Chondrocyte (in vitro differentiated cells): ENCODE results near the gene LAMP1. TPM values are rescaled to one million over a fixed set of nuclear protein-coding genes. Genes with fewer than 3 reads are reported as not detected.

Experiments used
- DNase-seq: peaks from one replicate; pipeline ENCODE4 v3.0.0; 2021; ENCODE audit warnings: mixed read lengths, low spot score
- H3K27ac Mint-ChIP-seq: one replicate; pipeline ENCODE4 v1.8.0; 2021; ENCODE audit warnings: mild to moderate bottlenecking, moderate library complexity, mixed read lengths; ENCODE audit not compliant: unreplicated experiment
- H3K27me3 Mint-ChIP-seq: 2 replicates; pipeline ENCODE4 v1.8.0; 2021; ENCODE audit warnings: low read depth, mixed read lengths
- H3K36me3 Mint-ChIP-seq: 2 replicates; pipeline ENCODE4 v1.8.0; 2021; ENCODE audit warnings: low read depth, mixed read lengths
- H3K4me1 Mint-ChIP-seq: 2 replicates; pipeline ENCODE4 v1.8.0; 2021; ENCODE audit warnings: low read depth, mild to moderate bottlenecking, mixed read lengths
- H3K4me3 Mint-ChIP-seq: one replicate; pipeline ENCODE4 v1.8.0; 2021; ENCODE audit warnings: mild to moderate bottlenecking, moderate library complexity, mixed read lengths; ENCODE audit not compliant: unreplicated experiment
- H3K9me3 Mint-ChIP-seq: 2 replicates; pipeline ENCODE4 v1.8.0; 2021; ENCODE audit warnings: low read depth, mixed read lengths
- CTCF ChIP-seq: fragments of 200-600 bp; sonication (generic); IDR thresholded peaks from 2 replicates; pipeline ENCODE4 v1.5.0; 2021; ENCODE audit warnings: antibody characterized with exemption, mild to moderate bottlenecking, moderate library complexity
- total RNA-seq: library from RNA; stranded (reverse); gene quantifications from 3 replicates; pipeline ENCODE4 v1.2.1, GENCODE V29; 2021

Gene LAMP1
- total RNA-seq, 1 donor from 2014 or later, result 332 TPM

- Mint-ChIP-seq H3K27me3 (no peaks in the 10 kb centered on the region), H3K4me3 (no peak overlapping the region), H3K36me3 (peaks cover 40% of the 10 kb centered on the region), H3K27ac (no peak overlapping the region), H3K9me3 (no peaks in the 10 kb centered on the region), H3K4me1 (peaks cover 3% of the 10 kb centered on the region)
- no peak for TF ChIP-seq CTCF
- no peak for DNase-seq
Measured at GRCh38 chr13:113318956-113319355, 21.9 kb downstream of the LAMP1 start.

- H3K4me3 Mint-ChIP-seq, result no peak overlapping the region
- H3K4me1 Mint-ChIP-seq, result peaks cover 3% of the 10 kb centered on the region
- no peaks in the 10 kb centered on the region for H3K9me3 Mint-ChIP-seq
- DNase-seq, result no peak
- TF ChIP-seq CTCF, result no peak
- peaks cover 40% of the 10 kb centered on the region for H3K36me3 Mint-ChIP-seq
- no peak overlapping the region for H3K27ac Mint-ChIP-seq
- H3K27me3 Mint-ChIP-seq, result no peaks in the 10 kb centered on the region
Measured at GRCh38 chr13:113319371-113319770, 22.3 kb downstream of the LAMP1 start.

GRCh38 chr13:113320226-113320875 lies 23.3 kb downstream of the LAMP1 start:
- no peak for TF ChIP-seq CTCF
- Mint-ChIP-seq H3K4me3 (no peak overlapping the region), H3K27me3 (no peaks in the 10 kb centered on the region), H3K36me3 (peaks cover 45% of the 10 kb centered on the region), H3K4me1 (no peaks in the 10 kb centered on the region), H3K9me3 (no peaks in the 10 kb centered on the region), H3K27ac (no peak overlapping the region)
- DNase-seq, result no peak

GRCh38 chr13:113321546-113321945 lies 24.5 kb downstream of the LAMP1 start:
- Mint-ChIP-seq H3K27ac (no peak overlapping the region), H3K4me1 (no peaks in the 10 kb centered on the region), H3K36me3 (peaks cover 45% of the 10 kb centered on the region), H3K4me3 (no peak overlapping the region), H3K9me3 (no peaks in the 10 kb centered on the region), H3K27me3 (no peaks in the 10 kb centered on the region)
- no peak for TF ChIP-seq CTCF
- DNase-seq, result peak; percentile 75

- H3K4me1 Mint-ChIP-seq, result no peaks in the 10 kb centered on the region
- no peaks in the 10 kb centered on the region for H3K27me3 Mint-ChIP-seq
- H3K9me3 Mint-ChIP-seq, result no peaks in the 10 kb centered on the region
- H3K36me3 Mint-ChIP-seq, result peaks cover 41% of the 10 kb centered on the region
- no peak overlapping the region for H3K27ac Mint-ChIP-seq
- no peak for TF ChIP-seq CTCF
- no peak for DNase-seq
- no peak overlapping the region for H3K4me3 Mint-ChIP-seq
Measured at GRCh38 chr13:113322043-113322461, 25.0 kb downstream of the LAMP1 start.
